Fibroblast of lung (primary cell): ENCODE results near the gene HDHD5. TPM values are rescaled to one million over a fixed set of nuclear protein-coding genes. Genes with fewer than 3 reads are reported as not detected.
"Not testable (repeated sequence)": the region's sequence is repeated elsewhere in the genome, so short reads cannot be mapped to it uniquely, and the experiment has no call there.

Experiments
- DNase-seq, 2 donors: peaks; one replicate each; pipeline versions ENCODE4 v3.0.0 to v3.0.0-alpha.2; 2010; ENCODE audit warnings: low read depth in 2 of 2
- H2AFZ ChIP-seq: 2 replicates; pipeline ENCODE4 v1.5.1; 2012; ENCODE audit warnings: low read length, control low read depth, inconsistent platforms
- H3K27ac ChIP-seq: 2 replicates; pipeline ENCODE4 v1.5.1; 2011; ENCODE audit warnings: low read length, control low read depth; ENCODE audit not compliant: insufficient read depth
- H3K27me3 ChIP-seq: 2 replicates; pipeline ENCODE4 v1.5.1; 2011; ENCODE audit warnings: mild to moderate bottlenecking, low read length; ENCODE audit not compliant: control insufficient read depth, insufficient read depth
- H3K36me3 ChIP-seq: 2 replicates; pipeline ENCODE4 v1.5.1; 2011; ENCODE audit warnings: low read length; ENCODE audit not compliant: control insufficient read depth, insufficient read depth
- H3K4me1 ChIP-seq: 2 replicates; pipeline ENCODE4 v1.5.1; 2011; ENCODE audit warnings: low read length; ENCODE audit not compliant: control insufficient read depth, insufficient read depth; ENCODE audit errors: extremely low read depth
- H3K4me2 ChIP-seq: 2 replicates; pipeline ENCODE4 v1.5.1; 2011; ENCODE audit warnings: low read length, control low read depth; ENCODE audit not compliant: insufficient read depth; ENCODE audit errors: extremely low read depth
- H3K4me3 ChIP-seq, 4 experiments: fragments of 200-600 bp in 1 of 4; sonication (generic) in 1 of 4; replicated peaks in 1 of 4; 2 replicates each; pipeline ENCODE4 v1.5.1; 2011 to 2016; ENCODE audit warnings: low read length in 4 of 4, low read depth in 3 of 4, mild to moderate bottlenecking in 3 of 4, control low read depth in 2 of 4, inconsistent platforms in 1 of 4, mixed read lengths in 1 of 4; ENCODE audit not compliant: insufficient read depth in 1 of 4; ENCODE audit errors: control extremely low read depth in 1 of 4
- H3K79me2 ChIP-seq: 2 replicates; pipeline ENCODE4 v1.5.1; 2012; ENCODE audit warnings: mild to moderate bottlenecking, low read length, inconsistent platforms; ENCODE audit not compliant: control insufficient read depth, insufficient read depth
- H3K9ac ChIP-seq: 2 replicates; pipeline ENCODE4 v1.5.1; 2011; ENCODE audit warnings: mild to moderate bottlenecking, low read length, control low read depth; ENCODE audit not compliant: insufficient read depth
- H3K9me3 ChIP-seq: 2 replicates; pipeline ENCODE4 v1.5.1; 2012; ENCODE audit warnings: low read depth, low read length; ENCODE audit not compliant: control insufficient read depth, insufficient read depth
- H4K20me1 ChIP-seq: 2 replicates; pipeline ENCODE4 v1.5.1; 2011; ENCODE audit warnings: low read length; ENCODE audit not compliant: control insufficient read depth, insufficient read depth; ENCODE audit errors: extremely low read depth
- CTCF ChIP-seq, 2 donors: IDR thresholded peaks in 1 of 2; conservative IDR thresholded peaks in 1 of 2; 1 replicate in 1 of 2; 2 replicates in 1 of 2; pipeline ENCODE4 v1.5.1; 2011 to 2012; ENCODE audit warnings: low read length in 2 of 2, control low read depth in 1 of 2, inconsistent platforms in 1 of 2, low read depth in 1 of 2, mild to moderate bottlenecking in 1 of 2
- EZH2 ChIP-seq: IDR thresholded peaks from 2 replicates; pipeline ENCODE4 v1.5.1; 2012; ENCODE audit warnings: low read length, control low read depth, mild to moderate bottlenecking; ENCODE audit errors: missing control alignments
- polyA plus RNA-seq, 2 donors: library from polyadenylated mRNA; depleted of rRNA in 1 of 2; stranded (reverse) in 1 of 2; unstranded in 1 of 2; fragments of >200 nt; gene quantifications; 2 replicates each; pipeline ENCODE4 v1.2.1, GENCODE V29; 2011 to 2012; ENCODE audit warnings: missing spikeins in 1 of 2
- total RNA-seq: library from RNA; depleted of rRNA; stranded (reverse); fragments of >200 nt; gene quantifications from 2 replicates; pipeline ENCODE4 v1.2.1, GENCODE V29; 2014

HDHD5 gene
- total and polyA plus RNA-seq, 2 donors (not counting 1 experiment from before 2014, with no cell fraction given), result 16.2 to 20.9 TPM

DNA sequence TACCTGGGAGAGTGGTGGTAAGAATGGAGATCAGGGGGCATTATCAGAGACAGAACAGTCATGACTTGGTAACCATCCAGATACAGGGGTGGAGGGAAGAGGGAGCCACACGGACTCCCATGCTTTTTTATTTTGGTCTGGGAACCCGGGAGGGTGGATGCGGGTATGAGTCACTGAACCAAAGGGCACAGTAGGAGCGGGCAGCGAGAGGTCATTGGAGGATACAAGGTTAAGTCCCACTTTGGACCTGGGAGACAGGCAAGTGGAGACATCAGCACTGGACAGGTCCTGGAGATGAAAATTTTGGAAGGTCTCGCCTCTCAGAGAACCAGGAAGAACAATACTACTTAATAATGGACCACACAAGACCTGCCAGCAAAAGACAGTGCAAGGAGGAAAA lies 6.7 kb downstream of the HDHD5 start:
- no peaks in the 10 kb centered on the region for H3K4me1 ChIP-seq
- H3K79me2 ChIP-seq, result peaks cover 14% of the 10 kb centered on the region

DNA sequence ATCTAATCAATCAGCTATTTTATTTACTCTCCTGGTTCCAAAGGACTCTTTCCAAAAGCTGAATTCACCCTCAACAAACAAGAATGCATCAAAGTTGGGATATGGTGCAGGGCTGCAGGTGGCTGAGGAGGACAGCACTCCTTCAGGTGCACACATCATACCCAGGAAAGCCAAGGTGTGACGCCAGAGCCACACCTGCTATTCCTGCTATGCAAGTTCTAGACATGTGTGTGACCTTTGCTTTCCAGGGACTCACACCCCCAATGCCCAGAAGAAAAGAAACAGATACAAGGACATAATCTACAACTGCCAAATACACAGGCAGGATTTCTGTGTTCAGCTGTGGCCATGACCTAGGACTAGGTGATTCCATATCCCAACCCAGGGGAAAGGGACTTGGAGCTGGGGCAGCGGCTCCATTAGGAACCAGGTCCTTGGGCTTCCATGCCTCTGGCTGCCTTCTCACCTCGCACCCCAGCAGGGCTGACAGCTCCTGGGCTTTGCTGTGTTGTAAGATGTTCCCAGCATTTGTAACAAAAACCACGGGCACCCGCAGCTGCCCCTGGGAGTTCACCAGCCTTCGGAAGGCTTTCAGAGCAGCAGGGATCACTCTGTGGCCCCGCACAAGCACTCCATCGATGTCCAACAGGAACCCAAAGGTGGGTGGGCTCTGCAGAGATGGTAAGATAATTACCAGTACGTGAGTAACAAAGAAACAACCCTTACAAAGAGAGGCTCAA lies 9.8 kb downstream of the HDHD5 start:
- Histone ChIP-seq H3K9ac (no peak overlapping the region), H3K4me3 (no peak overlapping the region), H4K20me1 (no peaks in the 10 kb centered on the region), H3K4me1 (no peaks in the 10 kb centered on the region), H3K79me2 (peaks cover 9% of the 10 kb centered on the region), H3K9me3 (no peaks in the 10 kb centered on the region), H3K4me2 (no peak overlapping the region), H3K27me3 (no peaks in the 10 kb centered on the region), H2AFZ (no peak overlapping the region), H3K36me3 (no peaks in the 10 kb centered on the region), H3K27ac (no peak overlapping the region)
- no peak for TF ChIP-seq CTCF (conservative IDR thresholded peaks at IDR 0.05 in 1 of 2, IDR thresholded peaks at IDR 0.05 in 1 of 2; ENCODE audit: low read depth in 1 of 2, low read length in 2 of 2)
- no peak for TF ChIP-seq EZH2
- DNase-seq, result no peak

More for the DNA sequence above, 6.7 kb downstream of the HDHD5 start:
- no peak overlapping the region for H3K27ac ChIP-seq
- no peak for DNase-seq
- H3K36me3 ChIP-seq, result no peaks in the 10 kb centered on the region
- no peak overlapping the region for H3K9ac ChIP-seq
- no peaks in the 10 kb centered on the region for H3K9me3 ChIP-seq
- H4K20me1 ChIP-seq, result no peaks in the 10 kb centered on the region
- no peak for TF ChIP-seq EZH2
- no peak for TF ChIP-seq CTCF (conservative IDR thresholded peaks at IDR 0.05 in 1 of 2, IDR thresholded peaks at IDR 0.05 in 1 of 2; ENCODE audit: low read depth in 1 of 2, low read length in 2 of 2)
- H3K4me3 ChIP-seq, result no peak overlapping the region
- H3K27me3 ChIP-seq, result no peaks in the 10 kb centered on the region
- H3K4me2 ChIP-seq, result no peak overlapping the region
- no peak overlapping the region for H2AFZ ChIP-seq

DNA sequence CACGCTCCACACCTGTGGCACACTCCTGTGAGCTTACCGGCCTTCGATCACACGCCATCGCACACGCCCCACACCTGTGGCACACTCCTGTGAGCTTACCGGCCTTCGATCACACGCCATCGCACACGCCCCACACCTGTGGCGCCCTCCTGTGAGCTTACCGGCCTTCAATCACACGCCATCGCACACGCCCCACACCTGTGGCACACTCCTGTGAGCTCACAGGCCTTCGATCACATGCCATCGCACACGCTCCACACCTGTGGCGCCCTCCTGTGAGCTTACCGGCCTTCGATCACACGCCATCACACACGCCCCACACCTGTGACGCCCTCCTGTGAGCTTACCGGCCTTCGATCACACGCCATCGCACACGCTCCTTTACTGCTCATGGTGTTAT lies 11.6 kb downstream of the HDHD5 start:
- H3K27ac ChIP-seq, H3K27me3 ChIP-seq, H2AFZ ChIP-seq, H4K20me1 ChIP-seq, H3K36me3 ChIP-seq, DNase-seq, H3K4me3 ChIP-seq, H3K9me3 ChIP-seq, H3K9ac ChIP-seq, H3K4me2 ChIP-seq, H3K79me2 ChIP-seq, H3K4me1 ChIP-seq: not testable (repeated sequence)
